ENCODE results near the gene SEC14L6.

The SEC14L6 gene

GRCh38 chr22:30535182-30535581 lies 11.4 kb downstream of the SEC14L6 start:
- DNase-seq (ENCODE audit: low read depth in 2 of 2): no peak

GRCh38 chr22:30531651-30532608 lies 14.6 kb downstream of the SEC14L6 start:
- no peak for DNase-seq (ENCODE audit: low read depth in 2 of 2)

GRCh38 chr22:30526656-30527055 lies 19.9 kb downstream of the SEC14L6 start:
- no peak for DNase-seq (ENCODE audit: low read depth in 2 of 2)

- DNase-seq (ENCODE audit: low read depth in 2 of 2): no peak
Measured at GRCh38 chr22:30523646-30524489, 22.7 kb downstream of the SEC14L6 start.

GRCh38 chr22:30521368-30522156 lies 25.0 kb downstream of the SEC14L6 start:
- DNase-seq (ENCODE audit: low read depth in 2 of 2): no peak

GRCh38 chr22:30519842-30520425 lies 26.6 kb downstream of the SEC14L6 start:
- DNase-seq (ENCODE audit: low read depth in 2 of 2): no peak

- DNase-seq (ENCODE audit: low read depth in 2 of 2): no peak
Measured at GRCh38 chr22:30516731-30517130, 29.8 kb downstream of the SEC14L6 start.

GRCh38 chr22:30516273-30516672 lies 30.3 kb downstream of the SEC14L6 start:
- no peak for DNase-seq (ENCODE audit: low read depth in 2 of 2)

- DNase-seq (ENCODE audit: low read depth in 2 of 2): no peak
Measured at GRCh38 chr22:30514252-30514651, 32.3 kb downstream of the SEC14L6 start.

GRCh38 chr22:30513462-30513861 lies 33.1 kb downstream of the SEC14L6 start:
- no peak for DNase-seq (ENCODE audit: low read depth in 2 of 2)

GRCh38 chr22:30511911-30512310 lies 34.6 kb downstream of the SEC14L6 start:
- DNase-seq (ENCODE audit: low read depth in 2 of 2): no peak

GRCh38 chr22:30511109-30511508 lies 35.4 kb downstream of the SEC14L6 start:
- no peak for DNase-seq (ENCODE audit: low read depth in 2 of 2)

- no peak for DNase-seq (ENCODE audit: low read depth in 2 of 2)
Measured at GRCh38 chr22:30508216-30508615, 38.3 kb downstream of the SEC14L6 start.

GRCh38 chr22:30507670-30508069 lies 38.9 kb downstream of the SEC14L6 start:
- DNase-seq (ENCODE audit: low read depth in 2 of 2): no peak

GRCh38 chr22:30506507-30506968 lies 40.0 kb downstream of the SEC14L6 start:
- no peak for DNase-seq (ENCODE audit: low read depth in 2 of 2)

GRCh38 chr22:30503551-30503950 lies 43.0 kb downstream of the SEC14L6 start:
- DNase-seq (ENCODE audit: low read depth in 2 of 2): no peak

- DNase-seq (ENCODE audit: low read depth in 2 of 2): no peak
Measured at GRCh38 chr22:30502911-30503310, 43.6 kb downstream of the SEC14L6 start.

- no peak for DNase-seq (ENCODE audit: low read depth in 2 of 2)
Measured at GRCh38 chr22:30502153-30502552, 44.4 kb downstream of the SEC14L6 start.

- DNase-seq (ENCODE audit: low read depth in 2 of 2): no peak
Measured at GRCh38 chr22:30500628-30501027, 45.9 kb downstream of the SEC14L6 start.

GRCh38 chr22:30497466-30498150 lies 48.9 kb downstream of the SEC14L6 start:
- DNase-seq (ENCODE audit: low read depth in 2 of 2): no peak
